MM.1S (cell line): ENCODE measurements around the gene SH3BP1.
A peak's percentile ranks its signal among the peaks of the same experiment; 100 is the strongest.
"Not testable (repeated sequence)": the region's sequence is repeated elsewhere in the genome, so short reads cannot be mapped to it uniquely, and the experiment has no call there.

Experiments used
- DNase-seq: peaks from one replicate; pipeline ENCODE4 v3.0.0-alpha.2; 2015
- H2AFZ ChIP-seq: fragments of 300-600 bp; sonication (generic); 2 replicates; pipeline ENCODE4 v1.6.0; 2016; ENCODE audit warnings: antibody characterized with exemption, low read length
- H3F3A ChIP-seq: fragments of 300-600 bp; sonication (generic); 2 replicates; pipeline ENCODE4 v1.6.1; 2016; ENCODE audit warnings: mild to moderate bottlenecking, antibody characterized with exemption, low read length, moderate library complexity, mixed read lengths; ENCODE audit not compliant: insufficient read depth
- H3K27ac ChIP-seq: fragments of 300-600 bp; sonication (generic); 2 replicates; pipeline ENCODE4 v1.5.1; 2016; ENCODE audit warnings: mild to moderate bottlenecking, low read length
- H3K27me3 ChIP-seq: fragments of 300-600 bp; sonication (generic); replicated peaks from 2 replicates; pipeline ENCODE4 v1.6.0; 2016; ENCODE audit warnings: low read length; ENCODE audit not compliant: insufficient read depth
- H3K36me3 ChIP-seq: fragments of 300-600 bp; sonication (generic); replicated peaks from 2 replicates; pipeline ENCODE4 v1.6.1; 2016; ENCODE audit warnings: mild to moderate bottlenecking, low read length, mixed read lengths; ENCODE audit not compliant: insufficient read depth
- H3K4me1 ChIP-seq: fragments of 300-600 bp; sonication (generic); 2 replicates; pipeline ENCODE4 v1.6.1; 2016; ENCODE audit warnings: low read length, mixed read lengths
- H3K4me2 ChIP-seq: fragments of 300-600 bp; sonication (generic); 2 replicates; pipeline ENCODE4 v1.6.0; 2016; ENCODE audit warnings: low read depth, low read length
- H3K4me3 ChIP-seq: fragments of 300-600 bp; sonication (generic); 2 replicates; pipeline ENCODE4 v1.5.1; 2016; ENCODE audit warnings: low read length, mixed read lengths
- H3K79me2 ChIP-seq: fragments of 300-600 bp; sonication (generic); 2 replicates; pipeline ENCODE4 v1.6.1; 2016; ENCODE audit warnings: mixed run types, low read length, mixed read lengths
- H3K9ac ChIP-seq: fragments of 300-600 bp; sonication (generic); 2 replicates; pipeline ENCODE4 v1.6.1; 2016; ENCODE audit warnings: low read length, mixed read lengths
- H3K9me2 ChIP-seq: fragments of 300-600 bp; sonication (generic); replicated peaks from 2 replicates; pipeline ENCODE4 v1.6.1; 2016; ENCODE audit warnings: mild to moderate bottlenecking, low read length, mixed read lengths; ENCODE audit not compliant: insufficient read depth
- H3K9me3 ChIP-seq: fragments of 300-600 bp; sonication (generic); replicated peaks from 2 replicates; pipeline ENCODE4 v1.6.1; 2016; ENCODE audit warnings: mild to moderate bottlenecking, low read length, mixed read lengths; ENCODE audit not compliant: insufficient read depth
- H4K20me1 ChIP-seq: fragments of 300-600 bp; sonication (generic); 2 replicates; pipeline ENCODE4 v1.6.1; 2016; ENCODE audit warnings: mild to moderate bottlenecking, low read length, moderate library complexity, mixed read lengths; ENCODE audit not compliant: insufficient read depth
- CTCF ChIP-seq: fragments of 300-600 bp; sonication (generic); IDR thresholded peaks from 2 replicates; pipeline ENCODE4 v1.5.1; 2016; ENCODE audit warnings: antibody characterized with exemption, low read length, mixed read lengths
- EZH2 ChIP-seq: fragments of 300-600 bp; sonication (generic); optimal IDR thresholded peaks from 2 replicates; pipeline ENCODE3; 2017; ENCODE audit warnings: low read depth, mild to moderate bottlenecking, antibody characterized with exemption, low read length, mixed read lengths
- EZH2phosphoT487 ChIP-seq: fragments of 300-600 bp; sonication (generic); IDR thresholded peaks from 2 replicates; pipeline ENCODE4 v1.6.1; 2018; ENCODE audit warnings: antibody characterized with exemption, low read length

The SH3BP1 gene

GRCh38 chr22:37639070-37639760 lies at the start of gene SH3BP1:
TSS of gene SH3BP1 (plus strand) at chr22:37639669. CDS start at chr22:37639788, 119 bp downstream.
- DNase-seq: peak; percentile 52
- H3K4me1 ChIP-seq: peaks cover 31% of the 10 kb centered on the region

GRCh38 chr22:37591081-37591480 lies 48.4 kb upstream of the SH3BP1 start:
- H2AFZ ChIP-seq, H3K36me3 ChIP-seq, H4K20me1 ChIP-seq, H3K4me1 ChIP-seq, H3K4me3 ChIP-seq, H3K9me2 ChIP-seq, DNase-seq, H3F3A ChIP-seq, H3K9ac ChIP-seq, H3K4me2 ChIP-seq, H3K27ac ChIP-seq, H3K9me3 ChIP-seq, H3K79me2 ChIP-seq: not testable (repeated sequence)
- peaks cover 40% of the 10 kb centered on the region for H3K27me3 ChIP-seq

More at GRCh38 chr22:37639070-37639760, at the start of gene SH3BP1:
- peak within 1 kb of the TSS; percentile 74 for H3K9ac ChIP-seq
- peak within 1 kb of the TSS; percentile 85 for H3K4me3 ChIP-seq
- H4K20me1 ChIP-seq: no peaks in the 10 kb centered on the region
- H3K4me2 ChIP-seq: peak within 1 kb of the TSS; percentile 88
- TF ChIP-seq EZH2 (no peak), EZH2phosphoT487 (no peak)
- peaks cover 34% of the 10 kb centered on the region for H3F3A ChIP-seq
- H3K9me3 ChIP-seq: no peaks in the 10 kb centered on the region
- no peaks in the 10 kb centered on the region for H3K9me2 ChIP-seq
- peak within 1 kb of the TSS; percentile 47; the same call in 1 of the 2 replicates for H3K27ac ChIP-seq
- H3K36me3 ChIP-seq: no peaks in the 10 kb centered on the region
- no peaks in the 10 kb centered on the region for H3K27me3 ChIP-seq
- H3K79me2 ChIP-seq: peaks cover 13% of the 10 kb centered on the region
- H2AFZ ChIP-seq: peak within 1 kb of the TSS; percentile 64

GRCh38 chr22:37591823-37592404 lies 47.6 kb upstream of the SH3BP1 start:
- Histone ChIP-seq H3K9ac (0 out of 2 replicates have a peak overlapping the region, but pooled peaks have one; percentile 11), H3K79me2 (no peaks in the 10 kb centered on the region), H3F3A (no peaks in the 10 kb centered on the region), H3K27ac (no peak overlapping the region), H3K27me3 (peaks cover 46% of the 10 kb centered on the region), H3K4me3 (peak overlapping the region; percentile 48), H3K4me2 (peak overlapping the region; percentile 72), H3K36me3 (no peaks in the 10 kb centered on the region), H2AFZ (peak overlapping the region; percentile 41), H3K4me1 (no peaks in the 10 kb centered on the region), H3K9me2 (no peaks in the 10 kb centered on the region), H3K9me3 (no peaks in the 10 kb centered on the region), H4K20me1 (no peaks in the 10 kb centered on the region)
- TF ChIP-seq CTCF (no peak), EZH2 (no peak), EZH2phosphoT487 (no peak)
- DNase-seq: no peak

- Histone ChIP-seq H3K9me2 (no peaks in the 10 kb centered on the region), H3K9ac (no peak overlapping the region), H3K4me2 (no peak overlapping the region), H3F3A (no peaks in the 10 kb centered on the region), H3K36me3 (no peaks in the 10 kb centered on the region), H2AFZ (no peak overlapping the region), H3K9me3 (no peaks in the 10 kb centered on the region), H3K4me1 (no peaks in the 10 kb centered on the region), H3K4me3 (no peak overlapping the region), H3K79me2 (no peaks in the 10 kb centered on the region), H3K27me3 (peaks cover 40% of the 10 kb centered on the region), H4K20me1 (no peaks in the 10 kb centered on the region), H3K27ac (no peak overlapping the region)
- TF ChIP-seq CTCF (peak; percentile 34), EZH2 (no peak)
- DNase-seq: no peak
Measured at GRCh38 chr22:37594237-37594636, 45.2 kb upstream of the SH3BP1 start.
